Trophoblast cell (in vitro differentiated cells and primary cell): ENCODE measurements around the gene GNAI3.

Source experiments
- DNase-seq, 2 donors: peaks; one replicate each; pipeline ENCODE4 v3.0.0-alpha.2; 2016
- H2AFZ ChIP-seq: 2 replicates; pipeline ENCODE4 v1.6.1; 2013; ENCODE audit warnings: low read length, moderate library complexity, mild to moderate bottlenecking; ENCODE audit not compliant: insufficient read depth, poor library complexity
- H2AK5ac ChIP-seq: 2 replicates; pipeline ENCODE4 v1.6.1; 2013; ENCODE audit warnings: mild to moderate bottlenecking, low read length
- H2BK120ac ChIP-seq: 2 replicates; pipeline ENCODE4 v1.6.1; 2013; ENCODE audit warnings: low read length, mild to moderate bottlenecking, moderate library complexity; ENCODE audit not compliant: insufficient read depth, poor library complexity
- H2BK12ac ChIP-seq: 2 replicates; pipeline ENCODE4 v1.6.1; 2013; ENCODE audit warnings: mild to moderate bottlenecking, low read length, moderate library complexity
- H2BK5ac ChIP-seq: 2 replicates; pipeline ENCODE4 v1.6.1; 2013; ENCODE audit warnings: low read length, low read depth, moderate library complexity, mild to moderate bottlenecking; ENCODE audit not compliant: poor library complexity
- H3K14ac ChIP-seq: 2 replicates; pipeline ENCODE4 v1.6.1; 2013; ENCODE audit warnings: mild to moderate bottlenecking, low read length
- H3K18ac ChIP-seq: 2 replicates; pipeline ENCODE4 v1.6.1; 2013; ENCODE audit warnings: mild to moderate bottlenecking, low read length
- H3K23ac ChIP-seq: 2 replicates; pipeline ENCODE4 v1.6.1; 2013; ENCODE audit warnings: low read length
- H3K27ac ChIP-seq: 2 replicates; pipeline ENCODE4 v1.5.1; 2013; ENCODE audit warnings: low read depth, mild to moderate bottlenecking, inconsistent platforms, low read length, moderate library complexity
- H3K27me3 ChIP-seq: 2 replicates; pipeline ENCODE4 v1.6.1; 2013; ENCODE audit warnings: inconsistent platforms, mild to moderate bottlenecking, low read length, moderate library complexity; ENCODE audit not compliant: insufficient read depth
- H3K36me3 ChIP-seq, 2 experiments: 1 replicate in 1 of 2; 2 replicates in 1 of 2; pipeline ENCODE4 v1.6.1; 2013; ENCODE audit warnings: low read length in 2 of 2, mild to moderate bottlenecking in 2 of 2, moderate library complexity in 1 of 2; ENCODE audit not compliant: insufficient read depth in 2 of 2, control insufficient read depth in 1 of 2
- H3K4ac ChIP-seq: 2 replicates; pipeline ENCODE4 v1.6.1; 2013; ENCODE audit warnings: low read depth, mild to moderate bottlenecking, low read length, moderate library complexity
- H3K4me1 ChIP-seq, 2 experiments: 1 replicate in 1 of 2; 2 replicates in 1 of 2; pipeline ENCODE4 v1.6.1; 2013; ENCODE audit warnings: low read length in 2 of 2, mild to moderate bottlenecking in 2 of 2, moderate library complexity in 1 of 2; ENCODE audit not compliant: insufficient read depth in 2 of 2, control insufficient read depth in 1 of 2
- H3K4me2 ChIP-seq: 2 replicates; pipeline ENCODE4 v1.6.1; 2013; ENCODE audit warnings: inconsistent platforms, mild to moderate bottlenecking, low read length, moderate library complexity
- H3K4me3 ChIP-seq: 2 replicates; pipeline ENCODE4 v1.5.1; 2013; ENCODE audit warnings: mild to moderate bottlenecking, low read depth, low read length, inconsistent platforms
- H3K79me1 ChIP-seq: one replicate; pipeline ENCODE4 v1.6.1; 2013; ENCODE audit warnings: low read length
- H3K79me2 ChIP-seq: 2 replicates; pipeline ENCODE4 v1.6.1; 2013; ENCODE audit warnings: low read length, mild to moderate bottlenecking; ENCODE audit not compliant: control insufficient read depth, insufficient read depth, poor library complexity
- H3K9ac ChIP-seq: 2 replicates; pipeline ENCODE4 v1.6.1; 2013; ENCODE audit warnings: mild to moderate bottlenecking, low read length
- H3K9me3 ChIP-seq: 2 replicates; pipeline ENCODE4 v1.6.1; 2013; ENCODE audit warnings: low read depth, mild to moderate bottlenecking, control low read depth, inconsistent platforms, low read length; ENCODE audit not compliant: insufficient read depth
- H4K12ac ChIP-seq: 2 replicates; pipeline ENCODE4 v1.6.1; 2013; ENCODE audit warnings: low read depth, mild to moderate bottlenecking, low read length, moderate library complexity
- H4K8ac ChIP-seq: 2 replicates; pipeline ENCODE4 v1.6.1; 2013; ENCODE audit warnings: low read depth, mild to moderate bottlenecking, low read length, moderate library complexity
- H4K91ac ChIP-seq: one replicate; pipeline ENCODE4 v1.6.1; 2013; ENCODE audit warnings: low read depth, mild to moderate bottlenecking, low read length, moderate library complexity
- WGBS: extraction: QIAGEN DNeasy Blood & Tissue Kit; methylation state at CpG from one replicate; pipeline ENCODE4 v1.1.7; 2013; ENCODE audit warnings: missing lambda C conversion rate; ENCODE audit not compliant: insufficient read length, insufficient coverage; ENCODE audit errors: extremely low coverage; 5-methylcytosine and 5-hydroxymethylcytosine counted together

The GNAI3 gene

DNA sequence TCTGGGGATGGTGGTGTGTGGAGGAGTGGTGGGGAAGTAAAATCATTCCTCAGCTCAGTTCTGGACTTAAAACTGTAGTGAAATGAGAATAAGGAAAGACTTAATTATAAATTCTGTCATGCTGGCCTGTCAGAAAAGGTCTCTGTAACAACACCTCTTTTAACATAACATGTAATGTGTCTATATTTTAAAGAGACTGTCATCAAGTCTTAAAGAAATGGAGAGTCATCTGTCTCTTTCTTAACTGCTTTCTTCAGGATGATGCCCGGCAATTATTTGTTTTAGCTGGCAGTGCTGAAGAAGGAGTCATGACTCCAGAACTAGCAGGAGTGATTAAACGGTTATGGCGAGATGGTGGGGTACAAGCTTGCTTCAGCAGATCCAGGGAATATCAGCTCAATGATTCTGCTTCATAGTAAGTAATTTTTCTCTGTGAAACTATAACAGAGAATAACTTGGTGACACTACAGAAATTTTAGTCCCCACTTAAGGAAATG lies 30.6 kb downstream of the GNAI3 start:
- Histone ChIP-seq H3K79me1 (no peaks in the 10 kb centered on the region), H3K4me1 (peaks cover 0 to 1% of the 10 kb centered on the region in 2 experiments), H3K14ac (no peak overlapping the region), H2BK120ac (no peak overlapping the region), H3K27me3 (no peaks in the 10 kb centered on the region), H3K9ac (no peak overlapping the region), H3K27ac (no peak overlapping the region), H3K79me2 (no peaks in the 10 kb centered on the region), H2BK5ac (no peak overlapping the region), H4K12ac (no peak overlapping the region), H3K23ac (no peak overlapping the region), H2AFZ (no peak overlapping the region), H3K18ac (no peak overlapping the region), H3K36me3 (peaks cover 12 to 17% of the 10 kb centered on the region in 2 experiments), H2BK12ac (no peak overlapping the region), H3K4ac (no peak overlapping the region), H3K4me3 (no peak overlapping the region), H4K8ac (no peak overlapping the region), H3K9me3 (no peaks in the 10 kb centered on the region), H2AK5ac (no peak overlapping the region), H4K91ac (no peak overlapping the region), H3K4me2 (no peak overlapping the region)
- DNase-seq, result no peak
- no CpG with 5 or more reads among the region's 3 CpGs for WGBS

DNA sequence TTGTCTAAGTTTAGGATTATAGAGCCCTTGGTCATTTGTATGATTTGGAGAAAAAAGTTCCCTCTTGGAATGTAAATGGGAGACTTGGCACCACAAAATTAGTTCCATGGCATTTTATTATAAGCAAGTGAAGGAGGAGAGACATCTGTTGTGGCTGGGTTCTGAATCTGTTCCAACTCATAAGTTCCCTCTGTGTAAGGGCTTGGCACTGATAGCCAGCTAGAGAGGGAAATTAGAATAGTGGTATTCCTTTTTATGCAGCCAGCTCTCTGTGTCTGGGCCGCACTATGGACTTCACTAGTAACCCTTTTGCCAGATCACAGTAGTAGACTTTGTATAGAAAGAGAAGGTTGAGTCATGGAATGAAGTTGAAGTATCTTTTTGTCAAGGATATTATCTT lies 31.1 kb downstream of the GNAI3 start:
- no peaks in the 10 kb centered on the region for H3K27me3 ChIP-seq

DNA sequence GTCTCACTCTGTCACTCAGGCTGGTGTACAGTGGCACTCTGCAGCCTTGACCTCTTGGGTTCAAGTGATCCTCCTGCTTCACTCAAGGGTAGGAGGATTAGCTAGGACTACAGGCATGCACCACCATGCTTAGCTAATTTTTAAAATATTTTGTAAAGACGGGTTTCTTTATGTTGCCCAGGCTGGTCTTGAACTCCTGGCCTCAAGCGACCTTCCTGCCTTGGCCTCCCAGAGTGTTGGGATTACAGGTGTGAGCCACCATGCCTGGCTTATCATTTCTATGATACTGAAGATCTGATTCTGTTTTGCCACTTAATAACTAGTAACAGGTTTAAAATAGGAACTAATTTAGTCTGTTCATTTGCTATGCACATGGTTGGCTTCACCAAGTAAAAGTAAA lies 33.6 kb downstream of the GNAI3 start:
- Histone ChIP-seq H3K18ac (no peak overlapping the region), H2BK120ac (no peak overlapping the region), H2BK5ac (no peak overlapping the region), H4K91ac (no peak overlapping the region), H3K23ac (no peak overlapping the region), H3K27ac (no peak overlapping the region), H3K27me3 (no peaks in the 10 kb centered on the region), H4K8ac (no peak overlapping the region), H3K79me1 (no peaks in the 10 kb centered on the region), H3K14ac (no peak overlapping the region), H2BK12ac (no peak overlapping the region), H3K9ac (no peak overlapping the region), H3K36me3 (peaks cover 9 to 14% of the 10 kb centered on the region in 2 experiments), H3K4ac (no peak overlapping the region), H4K12ac (no peak overlapping the region), H3K4me3 (no peak overlapping the region), H3K4me2 (no peak overlapping the region), H3K9me3 (no peaks in the 10 kb centered on the region), H3K4me1 (peaks cover 0 to 1% of the 10 kb centered on the region in 2 experiments), H2AFZ (no peak overlapping the region), H2AK5ac (no peak overlapping the region), H3K79me2 (no peaks in the 10 kb centered on the region)
- no CpG with 5 or more reads among the region's 2 CpGs for WGBS
- peak; percentile 51 to 66 for DNase-seq

More for the DNA sequence above, 31.1 kb downstream of the GNAI3 start:
- Histone ChIP-seq H4K12ac (no peak overlapping the region), H2BK12ac (no peak overlapping the region), H2AK5ac (no peak overlapping the region), H3K4me2 (no peak overlapping the region), H3K79me1 (no peaks in the 10 kb centered on the region), H4K8ac (no peak overlapping the region), H3K9me3 (no peaks in the 10 kb centered on the region), H3K23ac (no peak overlapping the region), H3K79me2 (no peaks in the 10 kb centered on the region), H2BK120ac (no peak overlapping the region), H2AFZ (no peak overlapping the region), H3K36me3 (peaks cover 12 to 17% of the 10 kb centered on the region in 2 experiments), H3K18ac (no peak overlapping the region), H3K27ac (no peak overlapping the region), H3K14ac (no peak overlapping the region), H3K4me3 (no peak overlapping the region), H3K4me1 (peaks cover 0 to 1% of the 10 kb centered on the region in 2 experiments), H3K4ac (no peak overlapping the region), H4K91ac (no peak overlapping the region), H2BK5ac (no peak overlapping the region), H3K9ac (no peak overlapping the region)
- DNase-seq, result no peak
- WGBS, result no CpG with 5 or more reads among the region's 1 CpG

DNA sequence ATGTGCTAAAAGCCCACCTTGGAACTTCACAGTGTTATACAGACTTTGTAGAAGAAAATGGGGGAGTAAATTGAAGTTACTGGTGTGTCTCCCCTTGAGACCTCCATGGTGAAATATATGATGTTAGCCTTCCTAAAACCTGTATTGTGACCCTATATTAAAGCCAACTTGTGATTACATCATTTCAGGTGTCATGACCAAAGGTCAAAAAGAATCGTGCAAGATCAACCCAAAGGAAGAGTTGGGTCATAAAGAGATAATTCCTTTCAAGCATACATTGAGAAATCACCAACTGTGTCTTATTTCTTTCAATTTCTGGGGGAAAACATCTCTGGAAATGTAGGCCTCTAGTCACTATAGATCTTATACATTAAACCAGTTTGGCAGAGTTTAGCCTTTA lies 36.4 kb downstream of the GNAI3 start:
- H3K79me1 ChIP-seq, result no peaks in the 10 kb centered on the region
- H3K27me3 ChIP-seq, result no peaks in the 10 kb centered on the region
- no peak overlapping the region for H3K23ac ChIP-seq
- no CpG with 5 or more reads among the region's 1 CpG for WGBS
- no peaks in the 10 kb centered on the region for H3K9me3 ChIP-seq
- DNase-seq, result no peak
- no peak overlapping the region for H3K27ac ChIP-seq
- H3K9ac ChIP-seq, result no peak overlapping the region
- H4K8ac ChIP-seq, result no peak overlapping the region
- H2AK5ac ChIP-seq, result no peak overlapping the region
- no peaks in the 10 kb centered on the region for H3K79me2 ChIP-seq
- no peak overlapping the region for H3K4me3 ChIP-seq
- no peak overlapping the region for H2AFZ ChIP-seq
- H4K91ac ChIP-seq, result no peak overlapping the region
- H3K4me2 ChIP-seq, result no peak overlapping the region
- H3K18ac ChIP-seq, result no peak overlapping the region
- H3K36me3 ChIP-seq, result peaks cover 13 to 14% of the 10 kb centered on the region in 2 experiments
- no peak overlapping the region for H2BK12ac ChIP-seq
- peaks cover 0 to 1% of the 10 kb centered on the region in 2 experiments for H3K4me1 ChIP-seq
- no peak overlapping the region for H2BK120ac ChIP-seq
- H3K4ac ChIP-seq, result no peak overlapping the region
- H2BK5ac ChIP-seq, result no peak overlapping the region
- no peak overlapping the region for H3K14ac ChIP-seq
- no peak overlapping the region for H4K12ac ChIP-seq
